ENCODE measurements around the gene NFIA. TPM values are rescaled to one million over a fixed set of nuclear protein-coding genes. Genes with fewer than 3 reads are reported as not detected.

NFIA gene
- total RNA-seq, 1 experiment from 2014 or later, result 20.9 TPM

DNA sequence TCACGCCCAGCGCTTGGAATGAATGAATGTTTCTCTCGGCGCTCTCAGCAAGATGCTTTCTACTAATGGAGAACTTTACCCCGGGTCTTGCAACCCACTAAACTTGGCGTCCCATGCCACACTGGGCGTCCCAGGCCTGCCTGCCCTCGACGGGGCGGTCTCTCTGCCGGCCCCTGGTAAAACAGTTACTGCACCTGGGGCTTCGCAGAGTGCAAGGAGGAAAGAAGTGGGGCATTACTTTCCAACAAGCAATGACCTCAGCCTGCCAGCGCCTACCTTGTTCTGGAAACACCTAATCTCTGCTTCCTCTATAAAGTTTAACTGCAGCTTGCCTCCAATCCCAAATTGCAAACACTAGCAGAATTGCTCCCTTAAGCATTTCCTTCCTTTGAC is 27.8 kb upstream of the NFIA start:
- intact Hi-C loops (cut with micrococcal nuclease; ENCODE audit: unreplicated experiment), result loop anchor here (10.0 kb wide), 1 partner anchor 400 kb away; no protein-coding TSS in a partner anchor
- DNase-seq (ENCODE audit: low read depth, low spot score), result no peak
- H3K27me3 ChIP-seq (ENCODE audit: control insufficient read depth, insufficient read depth, low read length), result no peaks in the 10 kb centered on the region
- TF ChIP-seq, protein P1, sequence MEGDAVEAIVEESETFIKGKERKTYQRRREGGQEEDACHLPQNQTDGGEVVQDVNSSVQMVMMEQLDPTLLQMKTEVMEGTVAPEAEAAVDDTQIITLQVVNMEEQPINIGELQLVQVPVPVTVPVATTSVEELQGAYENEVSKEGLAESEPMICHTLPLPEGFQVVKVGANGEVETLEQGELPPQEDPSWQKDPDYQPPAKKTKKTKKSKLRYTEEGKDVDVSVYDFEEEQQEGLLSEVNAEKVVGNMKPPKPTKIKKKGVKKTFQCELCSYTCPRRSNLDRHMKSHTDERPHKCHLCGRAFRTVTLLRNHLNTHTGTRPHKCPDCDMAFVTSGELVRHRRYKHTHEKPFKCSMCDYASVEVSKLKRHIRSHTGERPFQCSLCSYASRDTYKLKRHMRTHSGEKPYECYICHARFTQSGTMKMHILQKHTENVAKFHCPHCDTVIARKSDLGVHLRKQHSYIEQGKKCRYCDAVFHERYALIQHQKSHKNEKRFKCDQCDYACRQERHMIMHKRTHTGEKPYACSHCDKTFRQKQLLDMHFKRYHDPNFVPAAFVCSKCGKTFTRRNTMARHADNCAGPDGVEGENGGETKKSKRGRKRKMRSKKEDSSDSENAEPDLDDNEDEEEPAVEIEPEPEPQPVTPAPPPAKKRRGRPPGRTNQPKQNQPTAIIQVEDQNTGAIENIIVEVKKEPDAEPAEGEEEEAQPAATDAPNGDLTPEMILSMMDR (IDR thresholded peaks at IDR 0.05), result no peak
- TF ChIP-seq POLR2AphosphoS5 (IDR thresholded peaks at IDR 0.05; ENCODE audit: low read depth, low read length) (no peak), TCF7L2 (IDR thresholded peaks at IDR 0.05; ENCODE audit: low read depth, low read length) (no peak), SIN3A (IDR thresholded peaks at IDR 0.05; ENCODE audit: borderline replicate concordance, insufficient read depth, low read depth, low read length) (no peak)
- TF ChIP-seq, protein P2, sequence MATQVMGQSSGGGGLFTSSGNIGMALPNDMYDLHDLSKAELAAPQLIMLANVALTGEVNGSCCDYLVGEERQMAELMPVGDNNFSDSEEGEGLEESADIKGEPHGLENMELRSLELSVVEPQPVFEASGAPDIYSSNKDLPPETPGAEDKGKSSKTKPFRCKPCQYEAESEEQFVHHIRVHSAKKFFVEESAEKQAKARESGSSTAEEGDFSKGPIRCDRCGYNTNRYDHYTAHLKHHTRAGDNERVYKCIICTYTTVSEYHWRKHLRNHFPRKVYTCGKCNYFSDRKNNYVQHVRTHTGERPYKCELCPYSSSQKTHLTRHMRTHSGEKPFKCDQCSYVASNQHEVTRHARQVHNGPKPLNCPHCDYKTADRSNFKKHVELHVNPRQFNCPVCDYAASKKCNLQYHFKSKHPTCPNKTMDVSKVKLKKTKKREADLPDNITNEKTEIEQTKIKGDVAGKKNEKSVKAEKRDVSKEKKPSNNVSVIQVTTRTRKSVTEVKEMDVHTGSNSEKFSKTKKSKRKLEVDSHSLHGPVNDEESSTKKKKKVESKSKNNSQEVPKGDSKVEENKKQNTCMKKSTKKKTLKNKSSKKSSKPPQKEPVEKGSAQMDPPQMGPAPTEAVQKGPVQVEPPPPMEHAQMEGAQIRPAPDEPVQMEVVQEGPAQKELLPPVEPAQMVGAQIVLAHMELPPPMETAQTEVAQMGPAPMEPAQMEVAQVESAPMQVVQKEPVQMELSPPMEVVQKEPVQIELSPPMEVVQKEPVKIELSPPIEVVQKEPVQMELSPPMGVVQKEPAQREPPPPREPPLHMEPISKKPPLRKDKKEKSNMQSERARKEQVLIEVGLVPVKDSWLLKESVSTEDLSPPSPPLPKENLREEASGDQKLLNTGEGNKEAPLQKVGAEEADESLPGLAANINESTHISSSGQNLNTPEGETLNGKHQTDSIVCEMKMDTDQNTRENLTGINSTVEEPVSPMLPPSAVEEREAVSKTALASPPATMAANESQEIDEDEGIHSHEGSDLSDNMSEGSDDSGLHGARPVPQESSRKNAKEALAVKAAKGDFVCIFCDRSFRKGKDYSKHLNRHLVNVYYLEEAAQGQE (IDR thresholded peaks at IDR 0.05; ENCODE audit: insufficient read depth in 1 of 2, low read depth in 2 of 2, low read length in 1 of 2), result no peak
- no peaks in the 10 kb centered on the region for H3K36me3 ChIP-seq (ENCODE audit: control insufficient read depth, insufficient read depth, low read length)
- in situ Hi-C loops (cut with HindIII; ENCODE audit: low pct_unique_long_range_greater_than_20kb, low sequenced_read_pairs), result no loop called here
- H3K27ac ChIP-seq (ENCODE audit: low read length), result no peak overlapping the region
- H3K4me3 ChIP-seq (ENCODE audit: low read depth in 2 of 2, low read length in 2 of 2), result no peak overlapping the region; a peak in 1 of 4 replicates
- H3K4me1 ChIP-seq (ENCODE audit: control insufficient read depth, insufficient read depth, low read length), result peaks cover 44% of the 10 kb centered on the region
- no peaks in the 10 kb centered on the region for H3K9me3 ChIP-seq (ENCODE audit: control insufficient read depth, insufficient read depth, low read depth, low read length)
- CTCF ChIA-PET, result no interaction called here
- POLR2A ChIA-PET, result no interaction called here
- no peak for ATAC-seq
- BruUV-seq (replicated peaks), result no TSS peak

DNA sequence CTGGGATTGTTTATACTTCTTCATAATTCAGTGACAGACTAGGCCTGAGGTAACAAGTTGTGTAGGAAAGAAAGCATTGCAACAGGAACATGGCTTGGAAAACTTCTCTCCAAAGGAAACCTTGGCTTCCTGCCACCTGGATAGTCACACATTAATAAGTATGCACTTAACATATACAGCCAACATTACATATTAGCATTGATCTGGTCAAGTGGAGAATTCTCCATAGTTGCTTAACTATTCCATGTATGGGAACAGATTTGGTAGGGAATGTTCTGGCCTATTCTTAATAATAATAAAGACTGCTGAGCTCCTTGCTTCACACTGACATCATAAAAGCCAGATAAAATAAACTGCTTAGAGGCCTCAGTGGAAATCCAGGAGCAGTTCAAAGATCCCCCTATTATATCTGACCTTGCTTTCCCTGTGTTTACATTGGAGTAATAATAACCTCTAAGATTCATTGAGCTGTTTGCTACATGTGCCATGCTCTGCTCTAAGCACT is 27.2 kb upstream of the NFIA start:
- H3K27me3 ChIP-seq (ENCODE audit: control insufficient read depth, insufficient read depth, low read length), result no peaks in the 10 kb centered on the region

More for the DNA sequence above, 27.2 kb upstream of the NFIA start:
- ChIA-PET CTCF (interaction anchor here (0.6 kb wide), 2 partner anchors 133 to 146 kb away, joined by 4 to 6 read pairs; no protein-coding TSS in a partner anchor), POLR2A (no interaction called here)
- no TSS peak for BruUV-seq (replicated peaks)
- in situ Hi-C loops (cut with HindIII; ENCODE audit: low pct_unique_long_range_greater_than_20kb, low sequenced_read_pairs), result no loop called here
- TF ChIP-seq, protein P1 (IDR thresholded peaks at IDR 0.05), result no peak
- TF ChIP-seq SIN3A (IDR thresholded peaks at IDR 0.05; ENCODE audit: borderline replicate concordance, insufficient read depth, low read depth, low read length), result no peak
- no peak for TF ChIP-seq TCF7L2 (IDR thresholded peaks at IDR 0.05; ENCODE audit: low read depth, low read length)
- TF ChIP-seq, protein P2 (IDR thresholded peaks at IDR 0.05; ENCODE audit: insufficient read depth in 1 of 2, low read depth in 2 of 2, low read length in 1 of 2), result no peak
- TF ChIP-seq POLR2AphosphoS5 (IDR thresholded peaks at IDR 0.05; ENCODE audit: low read depth, low read length), result no peak
- intact Hi-C loops (cut with micrococcal nuclease; ENCODE audit: unreplicated experiment), result loop anchor here (5.0 to 10.0 kb wide), 2 partner anchors 282 to 400 kb away; no protein-coding TSS in a partner anchor
- H3K4me3 ChIP-seq (ENCODE audit: low read depth in 2 of 2, low read length in 2 of 2), result no peak overlapping the region
- H3K4me1 ChIP-seq (ENCODE audit: control insufficient read depth, insufficient read depth, low read length), result peaks cover 42% of the 10 kb centered on the region
- no peak overlapping the region for H3K27ac ChIP-seq (ENCODE audit: low read length)
- H3K36me3 ChIP-seq (ENCODE audit: control insufficient read depth, insufficient read depth, low read length), result no peaks in the 10 kb centered on the region
- no peak for ATAC-seq
- no peaks in the 10 kb centered on the region for H3K9me3 ChIP-seq (ENCODE audit: control insufficient read depth, insufficient read depth, low read depth, low read length)
- DNase-seq (ENCODE audit: low read depth, low spot score), result no peak

Measured in Panc1 (cell line).